ENCODE measurements around the gene BMERB1.

Gene BMERB1

DNA sequence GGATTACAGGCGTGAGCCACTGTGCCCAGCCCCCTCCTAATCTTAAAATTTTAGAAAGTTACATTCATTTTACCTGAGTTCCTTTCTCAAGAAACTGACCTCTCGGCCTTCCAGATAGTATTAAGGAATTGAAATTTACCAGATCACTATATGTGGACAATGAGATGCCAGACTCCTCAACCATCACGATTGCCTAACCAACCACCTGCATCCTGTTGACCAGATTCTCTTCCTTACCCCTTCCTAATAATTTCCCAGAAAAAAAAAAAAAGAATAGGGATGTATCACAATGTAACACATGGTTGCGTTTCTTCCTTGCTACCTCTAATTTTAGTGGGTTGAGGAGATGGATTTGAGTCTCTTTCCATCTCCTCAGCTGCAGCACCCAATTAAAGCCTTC, 72.1 kb downstream of the BMERB1 start:
- DNase-seq: no peak

DNA sequence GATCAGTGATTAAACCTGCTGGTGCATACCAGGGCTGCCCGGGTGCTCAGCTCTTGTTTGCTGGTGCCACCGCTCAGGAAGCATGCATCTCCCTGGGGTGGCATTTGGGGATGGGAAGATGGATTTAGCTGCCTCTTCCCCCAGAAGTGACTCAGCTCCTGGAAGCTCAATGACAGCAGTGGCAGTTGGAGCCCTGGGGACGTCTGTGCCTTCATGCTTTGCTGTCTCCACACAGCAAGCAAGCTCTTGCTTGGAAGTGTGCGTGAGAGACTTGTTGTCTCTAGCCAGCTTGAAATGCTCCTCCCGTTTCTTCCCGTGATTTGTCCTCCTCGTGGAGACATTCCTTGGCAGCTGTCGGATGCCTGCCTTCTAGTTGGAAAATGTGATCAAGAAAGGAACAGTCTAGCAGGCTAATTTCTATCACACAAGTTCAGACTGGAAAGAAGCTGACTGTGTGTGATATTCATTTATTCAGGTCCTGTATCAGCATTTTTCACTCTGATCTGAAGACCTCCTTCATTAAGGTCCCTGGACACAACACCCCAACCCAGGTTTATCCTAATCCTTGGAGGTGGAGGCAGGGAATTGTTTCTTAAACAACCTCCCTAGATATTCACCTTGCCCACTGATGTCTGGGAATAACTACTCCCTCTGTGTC, 73.0 kb downstream of the BMERB1 start:
- no peak for DNase-seq

DNA sequence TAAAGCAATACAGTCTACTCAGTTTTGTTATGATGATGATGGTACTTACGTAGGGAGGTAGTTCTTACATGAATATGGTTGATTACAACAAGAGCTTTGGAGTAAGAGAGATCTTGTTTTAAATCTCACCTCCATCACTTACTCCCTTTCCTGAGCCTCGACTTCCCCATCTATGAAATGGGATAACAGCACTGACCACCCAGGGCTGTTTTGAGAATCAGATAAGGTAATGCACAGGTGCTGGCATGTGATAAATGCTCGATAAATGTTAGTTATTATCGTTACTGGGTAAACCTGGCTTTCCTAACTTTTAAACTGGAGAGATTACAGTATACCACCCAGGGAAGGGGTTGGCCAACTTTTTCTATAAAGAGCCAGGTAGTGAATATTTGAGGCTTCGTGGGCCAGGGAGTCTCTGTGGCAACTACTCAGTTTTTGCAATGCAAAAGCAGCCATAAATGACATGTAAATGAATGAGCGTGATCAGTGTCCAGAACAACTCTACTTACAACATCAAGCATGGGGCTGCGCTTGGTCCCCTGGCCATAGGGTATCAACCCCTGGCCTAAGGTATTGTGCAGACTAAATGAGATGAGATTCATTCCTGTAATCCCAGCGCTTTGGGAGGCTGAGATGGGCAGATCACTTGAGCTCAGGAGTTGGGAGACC, 73.7 kb downstream of the BMERB1 start:
- DNase-seq: no peak

DNA sequence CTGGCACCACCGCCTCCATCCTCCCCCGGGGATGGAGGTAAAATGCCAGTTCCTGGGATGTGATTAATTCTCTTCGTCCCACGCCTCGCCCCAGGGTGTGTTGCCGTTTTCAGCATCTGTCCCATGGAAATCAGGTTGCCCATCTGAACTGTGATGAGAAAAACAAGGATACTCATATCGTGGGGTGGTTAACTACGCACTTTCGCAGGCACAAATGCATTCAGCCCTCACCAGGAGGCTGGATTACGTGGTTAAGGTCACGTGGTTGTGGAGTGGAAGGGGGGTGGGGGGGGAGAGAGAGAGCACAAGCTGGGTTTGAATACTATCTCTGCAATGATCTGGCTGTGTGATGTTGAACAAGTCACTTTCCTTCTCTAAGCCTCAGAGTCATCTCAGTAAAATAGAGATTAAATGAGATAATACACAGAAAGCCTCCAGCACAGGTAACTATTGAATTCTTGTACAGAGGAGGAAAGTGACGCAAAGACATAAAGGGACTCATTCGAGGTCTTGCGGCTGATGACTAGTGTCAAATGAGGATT, 74.7 kb downstream of the BMERB1 start:
- DNase-seq: no peak

DNA sequence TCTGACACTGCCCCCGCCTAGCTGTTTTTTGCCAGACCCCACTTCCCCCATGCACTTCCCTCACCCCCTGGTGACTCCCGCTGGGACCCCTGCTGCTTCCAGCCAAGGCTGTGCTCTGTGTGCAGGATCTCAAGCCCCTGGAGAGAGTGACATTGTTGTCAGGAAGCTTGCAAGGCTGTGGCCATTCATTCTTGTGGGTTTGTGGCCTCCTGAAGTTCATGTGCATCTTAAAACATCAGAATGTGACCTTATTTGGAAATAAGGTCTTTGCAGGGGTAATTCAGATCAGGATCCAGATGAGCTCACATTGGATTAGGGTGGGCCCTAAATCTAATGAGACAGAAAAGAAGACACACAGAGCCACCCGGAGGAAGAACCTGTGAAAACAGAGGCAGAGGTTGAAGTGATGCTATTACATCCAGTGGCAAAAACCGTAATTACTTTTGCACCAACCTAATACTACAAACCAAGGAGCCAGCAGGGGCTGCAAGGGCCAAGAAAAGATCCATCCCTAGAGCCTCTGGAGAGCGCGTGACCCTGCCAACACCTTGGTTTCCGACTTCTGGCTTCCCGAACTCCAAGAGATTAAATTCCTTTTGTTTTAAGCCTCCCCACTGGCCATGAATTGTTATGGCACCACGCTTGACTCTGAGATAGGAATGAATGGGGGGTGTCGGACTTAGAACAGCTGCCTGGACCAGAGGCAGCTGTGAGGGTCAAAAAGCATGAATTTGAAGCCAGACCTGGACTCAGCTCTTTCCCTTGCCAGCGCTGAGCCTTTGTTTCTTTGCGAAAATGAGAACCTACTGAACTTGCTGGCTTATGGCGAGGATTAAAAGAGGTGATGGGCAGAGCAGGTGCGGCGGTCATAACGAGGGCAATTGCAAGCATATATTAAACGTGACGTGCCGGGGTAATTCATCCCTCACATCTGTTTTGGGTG, 75.5 kb downstream of the BMERB1 start:
- DNase-seq: no peak

DNA sequence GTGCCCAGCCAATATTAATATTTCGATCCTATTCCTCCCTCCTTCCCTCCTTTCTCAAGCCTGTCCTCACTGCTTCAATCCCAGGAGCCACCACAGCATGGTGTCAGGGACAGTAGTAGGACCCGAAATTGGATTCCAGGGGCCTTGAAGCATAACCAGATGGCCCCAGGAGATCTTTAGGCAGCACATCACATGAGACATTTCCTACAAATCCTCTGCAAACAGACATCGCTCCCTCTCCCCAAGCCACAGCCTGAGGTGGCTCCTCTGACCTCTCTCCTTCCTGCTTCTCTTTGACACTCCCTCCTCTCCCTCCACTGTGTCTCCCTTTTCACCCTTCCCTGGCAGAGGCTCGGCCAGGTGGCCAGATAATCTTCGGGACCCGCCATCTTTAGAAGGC, 76.6 kb downstream of the BMERB1 start:
- DNase-seq: no peak

DNA sequence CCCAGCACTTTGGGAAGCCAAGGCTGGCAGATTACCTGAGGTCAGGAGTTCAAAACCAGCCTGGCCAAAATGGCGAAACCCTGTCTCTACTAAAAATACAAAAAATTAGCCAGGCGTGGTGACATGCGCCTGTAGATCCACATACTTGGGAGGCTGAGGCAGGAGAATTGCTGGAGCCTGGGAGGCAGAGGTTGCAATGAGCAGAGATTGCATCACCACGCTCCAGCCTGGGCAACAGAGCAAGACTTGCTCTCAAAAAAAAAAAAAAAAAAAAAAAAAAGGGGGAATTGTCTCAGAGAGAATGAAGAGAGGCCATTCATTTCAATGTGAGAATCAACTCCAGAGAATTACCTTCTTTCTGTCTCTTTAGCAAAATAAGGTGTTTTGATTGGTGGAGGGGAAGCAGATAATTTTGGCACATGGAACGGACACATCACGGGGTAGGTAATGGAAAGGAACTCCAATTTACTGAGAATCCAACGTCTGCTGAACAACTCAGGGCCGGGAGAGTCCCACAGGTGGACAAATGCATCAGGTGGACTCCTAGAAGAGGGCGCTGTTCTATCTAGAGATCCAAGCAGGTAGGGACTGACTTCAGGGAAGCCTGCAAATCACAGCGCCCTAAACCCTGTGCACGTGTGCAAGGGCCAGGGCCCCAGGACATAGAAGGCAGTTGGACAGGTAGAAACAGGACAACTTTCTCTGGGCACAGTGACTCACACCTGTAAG, 77.5 kb downstream of the BMERB1 start:
- no peak for DNase-seq

DNA sequence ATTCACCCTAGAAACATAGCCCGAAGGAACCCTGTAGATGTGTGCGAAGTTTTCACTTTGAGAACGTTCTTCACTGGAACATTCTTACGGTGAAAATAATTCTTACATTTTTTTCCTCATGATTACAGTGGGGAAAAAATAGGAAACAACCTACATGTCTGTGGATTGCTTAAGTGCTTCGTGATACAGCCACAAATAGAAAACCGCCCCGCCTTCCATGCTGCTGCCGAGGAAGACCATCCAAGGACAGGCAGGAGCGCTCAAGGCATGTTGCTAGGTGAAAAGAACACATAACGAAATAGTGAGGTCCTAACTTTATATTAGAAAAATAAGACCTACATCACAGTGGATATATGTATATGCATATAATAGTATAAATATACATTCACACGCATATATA, 78.8 kb downstream of the BMERB1 start:
- DNase-seq: no peak

DNA sequence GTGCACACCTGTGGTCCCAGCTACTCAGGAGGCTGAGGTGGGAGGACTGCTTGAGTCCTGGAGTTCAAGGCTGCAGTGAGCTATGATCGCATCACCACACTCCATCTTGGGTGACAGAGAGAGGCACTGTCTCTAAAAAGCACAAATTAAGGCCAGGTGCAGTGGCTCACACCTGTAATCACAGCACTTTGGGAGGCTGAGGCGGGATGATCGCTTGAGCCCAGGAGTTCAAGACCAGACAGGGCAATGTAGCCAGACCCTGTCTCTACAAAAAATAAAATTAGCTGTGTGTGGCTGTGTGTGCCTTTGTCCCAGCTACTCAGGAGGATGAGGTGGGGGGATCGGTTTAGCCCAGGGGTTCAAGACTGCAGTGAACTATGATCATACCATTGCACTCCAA, 81.6 kb downstream of the BMERB1 start:
- DNase-seq: no peak

DNA sequence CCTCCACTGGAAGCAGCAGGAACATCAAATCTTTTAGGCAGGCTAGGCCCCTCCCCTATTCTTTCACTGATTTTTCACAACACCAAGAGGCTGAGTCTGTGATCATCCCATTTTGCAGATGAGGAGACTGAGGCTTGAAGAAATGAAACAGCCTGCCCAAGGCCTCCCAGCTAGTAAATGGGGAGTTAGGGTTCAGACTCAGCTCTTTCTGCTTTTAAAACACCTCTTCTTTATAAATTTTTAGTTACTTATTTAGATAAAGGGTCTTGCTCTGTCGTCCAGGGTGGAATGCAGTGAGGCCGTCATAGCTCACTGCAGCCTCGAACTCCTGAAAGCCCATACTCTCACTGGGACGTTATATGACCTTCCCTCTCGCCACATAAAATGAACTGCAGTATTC, 82.2 kb downstream of the BMERB1 start:
- DNase-seq: no peak

DNA sequence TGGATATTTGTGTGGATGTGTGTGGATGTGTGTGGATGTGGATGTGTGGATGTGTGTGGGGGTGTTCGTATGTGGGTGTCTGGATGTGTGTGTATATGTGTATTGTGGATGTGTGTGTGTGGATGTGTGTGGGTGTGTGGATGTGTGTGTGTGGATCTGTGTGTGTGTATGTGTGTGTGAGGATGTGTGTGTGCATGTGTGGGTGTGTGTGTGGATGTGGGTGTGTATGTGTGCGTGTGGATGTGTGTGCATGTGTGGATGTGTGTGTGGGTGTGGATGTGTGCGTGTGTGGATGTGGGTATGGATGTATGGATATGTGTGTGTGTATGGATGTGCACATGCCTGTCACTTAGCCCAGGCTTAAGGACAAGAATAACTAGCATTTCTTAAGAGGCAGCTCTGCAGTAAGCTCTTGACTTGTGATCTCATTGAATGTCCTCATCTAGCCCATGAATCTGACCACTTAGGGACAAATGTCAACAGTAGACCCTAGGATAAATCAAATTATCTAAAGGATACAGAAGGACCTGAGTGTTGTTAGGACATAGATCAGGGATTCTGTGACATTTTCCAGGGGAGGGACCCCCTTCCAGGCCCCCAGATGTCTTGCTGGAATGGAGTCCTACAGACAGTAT, 83.5 kb downstream of the BMERB1 start:
- no peak for DNase-seq

DNA sequence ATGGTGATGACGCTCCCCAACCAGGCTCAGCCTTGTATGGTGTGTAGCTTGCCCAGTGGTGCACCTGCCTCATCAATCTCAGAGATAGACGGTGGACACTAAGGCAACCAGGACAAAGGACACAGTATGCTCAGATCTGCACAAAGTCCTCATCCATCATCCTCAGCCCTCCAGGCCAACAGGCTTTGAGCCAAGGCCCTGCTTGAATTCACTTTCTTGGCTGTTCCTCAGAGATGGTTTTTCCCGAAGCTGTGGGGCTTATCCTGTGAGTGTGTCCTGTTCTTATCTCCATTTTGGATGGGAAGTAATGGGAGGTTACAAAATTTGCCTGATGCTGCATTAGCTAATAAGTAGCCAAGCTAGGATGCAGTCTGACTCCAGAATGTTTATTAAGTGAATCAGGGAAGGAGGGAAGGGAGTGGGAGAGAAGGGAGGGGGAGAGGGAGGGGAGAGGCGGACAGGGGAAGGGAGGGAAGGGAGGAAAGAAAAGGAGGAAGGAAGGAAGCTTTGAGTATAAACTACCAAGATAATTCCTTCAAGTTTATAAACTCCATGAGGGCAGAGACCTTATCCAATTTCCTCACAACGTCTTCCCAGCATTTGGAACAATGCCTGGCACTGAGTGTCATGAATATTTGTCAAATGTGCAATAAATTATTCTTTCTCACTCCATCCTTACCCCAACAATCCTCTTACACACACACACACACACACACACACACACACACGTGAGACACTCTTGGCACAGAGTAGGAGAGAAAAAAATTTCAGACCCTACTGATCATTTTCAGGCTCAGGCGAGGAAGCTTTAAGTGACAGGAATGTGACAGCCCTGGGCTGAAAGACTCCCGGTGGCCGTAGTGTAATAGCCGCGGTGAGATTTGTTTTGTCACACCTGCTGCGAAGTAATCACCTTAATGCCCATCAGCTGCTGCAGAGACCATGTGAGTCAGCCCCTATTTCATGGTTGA, 84.3 kb downstream of the BMERB1 start:
- DNase-seq: no peak

DNA sequence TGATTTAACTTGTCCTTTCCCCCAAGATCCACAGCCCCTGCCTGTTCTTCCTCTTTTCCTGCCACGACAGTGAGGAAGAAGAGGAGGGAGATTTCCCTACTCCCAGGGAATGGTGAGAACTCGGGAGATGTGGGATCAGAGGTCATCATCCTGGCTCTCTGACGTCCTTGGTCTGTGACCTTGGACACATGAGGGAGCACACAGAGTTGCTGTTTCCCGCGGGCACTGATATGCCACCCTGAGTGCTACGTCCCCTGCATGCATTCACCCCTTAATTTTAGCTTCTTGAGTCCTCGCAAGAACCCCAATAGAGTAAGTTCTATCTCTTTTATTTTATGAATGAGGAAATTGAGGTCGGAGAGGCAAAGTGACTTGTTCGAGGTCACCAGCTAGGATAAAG, 85.4 kb downstream of the BMERB1 start:
- no peak for DNase-seq

DNA sequence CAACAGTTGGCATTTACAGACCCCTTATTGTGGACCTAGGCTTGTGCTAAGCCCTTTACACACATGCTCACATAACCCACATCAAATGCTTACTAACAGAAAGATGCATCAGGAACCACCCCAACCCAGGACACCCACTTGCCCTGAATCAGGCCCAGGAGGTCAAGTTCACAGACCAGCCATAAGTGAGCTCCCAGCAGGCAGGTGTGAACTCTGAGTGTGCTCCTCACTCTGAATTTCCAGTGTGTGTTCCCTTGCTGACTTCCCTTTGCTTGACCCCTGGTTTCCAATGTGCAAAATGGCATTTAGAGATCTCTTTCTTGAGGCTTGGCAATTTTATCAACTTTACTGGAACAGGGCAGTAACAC, 87.0 kb downstream of the BMERB1 start:
- no peak for DNase-seq

DNA sequence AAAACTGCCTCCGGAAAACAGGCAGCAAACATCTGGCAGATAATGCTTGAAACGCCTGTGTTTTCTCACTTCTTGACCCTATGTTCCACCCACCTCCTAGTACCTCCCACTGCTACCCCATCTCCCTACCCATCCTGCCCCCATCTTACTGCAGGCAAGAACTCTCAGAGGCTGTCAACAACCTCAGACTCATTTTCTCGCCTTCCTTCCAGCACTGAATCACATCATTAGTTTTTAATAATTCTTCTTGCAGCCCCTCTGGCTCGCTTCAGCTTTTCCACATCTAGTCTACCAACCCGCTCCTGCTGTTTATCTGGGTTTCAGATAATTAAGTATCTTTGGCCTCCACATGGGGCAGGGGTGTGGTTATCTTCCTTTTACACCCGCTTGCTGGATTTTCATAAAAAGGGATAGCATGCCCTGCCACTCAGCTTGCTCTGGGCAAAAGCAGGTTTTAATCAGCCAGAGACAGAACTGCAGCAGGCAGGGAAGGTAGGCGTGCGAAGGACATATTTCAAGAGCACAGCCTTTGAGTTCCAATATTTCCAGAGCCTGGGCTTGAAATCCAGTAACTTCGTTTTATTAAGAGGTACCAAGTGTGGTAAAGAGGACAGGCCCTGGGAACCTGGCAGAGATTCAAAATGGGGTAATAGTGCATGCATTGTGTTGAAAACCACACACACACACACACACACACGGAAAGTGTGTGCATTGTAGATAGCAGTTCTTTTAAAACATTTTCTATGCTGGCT, 87.5 kb downstream of the BMERB1 start:
- no peak for DNase-seq

DNA sequence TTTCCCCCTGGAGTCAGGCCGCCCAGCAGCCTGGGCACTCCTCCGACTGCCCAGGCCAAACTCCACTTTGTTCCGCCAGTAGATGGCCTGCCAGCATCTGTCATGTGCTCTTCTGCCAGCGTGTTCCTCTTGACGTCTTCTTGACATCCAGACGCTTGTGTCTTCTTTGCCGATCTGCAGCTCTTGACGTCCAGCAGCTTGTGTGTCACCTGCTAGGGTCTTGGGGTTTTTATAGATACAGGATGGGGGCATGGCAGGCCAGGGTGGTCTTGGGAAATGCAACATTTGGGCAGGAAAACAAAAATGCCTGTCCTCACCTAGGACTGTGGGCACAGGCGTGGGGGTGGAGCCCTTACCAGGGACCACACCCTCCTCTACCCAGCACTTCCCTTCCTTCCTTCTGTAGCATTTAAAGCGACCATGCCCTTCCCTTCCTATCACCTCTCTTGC, 88.7 kb downstream of the BMERB1 start:
- DNase-seq: no peak

DNA sequence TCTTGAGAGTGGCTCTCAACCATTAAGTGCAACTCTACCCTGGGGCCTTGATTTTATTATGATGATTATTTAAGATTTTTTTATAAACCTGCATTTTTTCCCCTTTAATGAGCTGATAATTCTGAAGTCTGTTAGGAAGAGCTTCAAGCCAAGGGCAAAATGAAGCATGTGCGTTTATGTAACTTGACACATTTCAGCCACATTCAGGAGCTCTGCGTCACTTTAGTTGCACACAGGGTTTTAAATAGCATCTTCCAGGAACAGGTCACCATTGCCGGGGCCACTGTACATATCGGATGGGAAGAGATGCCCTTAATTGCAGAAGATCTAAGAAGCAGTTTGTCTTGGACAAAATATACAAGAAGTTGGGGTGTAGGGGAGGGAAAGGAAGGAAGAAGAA, 89.6 kb downstream of the BMERB1 start:
- no peak for DNase-seq

DNA sequence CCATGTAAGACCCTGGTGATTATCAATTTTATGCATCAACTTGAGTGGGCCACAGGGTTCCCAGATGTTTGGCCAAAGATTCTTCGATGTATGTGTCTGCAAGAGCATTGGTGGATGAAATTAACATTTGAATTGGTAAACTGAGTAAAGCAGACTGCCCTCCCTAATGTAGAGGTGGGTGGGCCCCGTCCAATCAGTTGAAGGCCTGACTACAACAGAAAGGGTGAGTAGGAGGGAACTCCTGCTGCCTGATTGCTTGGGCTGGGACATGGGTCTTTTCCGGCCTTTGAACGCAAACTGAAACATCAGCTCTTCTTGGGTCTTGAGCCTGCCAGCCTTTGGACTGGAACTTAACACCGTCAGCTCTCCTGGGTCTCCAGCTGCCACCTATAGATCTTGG, 90.6 kb downstream of the BMERB1 start:
- DNase-seq: no peak

DNA sequence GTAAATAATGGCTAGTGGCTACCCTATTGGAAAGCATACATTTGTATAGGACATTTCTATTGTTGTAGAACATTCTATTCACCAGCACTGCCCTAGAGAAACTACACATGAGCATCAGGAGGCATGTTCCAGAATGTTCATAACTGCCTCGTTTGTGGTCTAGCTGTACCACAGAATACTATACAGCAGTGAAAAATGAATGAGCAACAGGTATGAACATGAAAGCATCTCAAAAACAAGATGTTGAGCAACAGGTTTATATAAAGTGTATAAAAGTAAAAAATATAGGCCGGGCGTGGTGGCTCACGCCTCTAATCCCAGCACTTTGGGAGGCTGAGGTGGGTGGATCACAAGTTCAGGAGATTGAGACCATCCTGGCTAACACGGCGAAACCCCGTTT, 91.7 kb downstream of the BMERB1 start:
- no peak for DNase-seq

DNA sequence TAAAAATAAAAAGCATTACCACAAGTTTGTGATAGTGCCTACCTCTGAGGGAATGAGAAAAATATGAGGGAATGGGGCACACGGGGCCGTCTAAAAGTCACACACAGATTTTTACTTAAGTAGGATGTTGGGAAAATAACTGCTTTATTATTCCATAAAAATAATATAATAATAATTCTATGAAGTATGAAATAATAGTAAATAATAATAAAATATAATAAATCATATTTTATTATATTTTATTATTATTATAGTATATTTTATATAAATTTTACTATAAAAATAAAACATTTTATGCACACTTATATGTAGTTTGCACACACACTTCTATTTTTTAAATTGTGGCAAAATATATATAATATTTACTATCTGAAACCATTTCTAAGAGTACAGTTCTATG, 92.3 kb downstream of the BMERB1 start:
- no peak for DNase-seq

Data from DMS 273 treated with DMSO at 0.1 percent for 48 hours (cell line).